GM19351 (cell line): Measurements from ENCODE around the gene TDRD7.

Experiments
- ATAC-seq: cut with Tn5 transposase; IDR thresholded peaks from one replicate; pipeline ENCODE4 v1.9.1; 2021; ENCODE audit warnings: mild to moderate bottlenecking, moderate library complexity; ENCODE audit not compliant: unreplicated experiment

TDRD7 gene

GRCh38 chr9:97502984-97503861 is 91.3 kb downstream of the TDRD7 start:
- no peak for ATAC-seq

- ATAC-seq = no peak
Measured at GRCh38 chr9:97503862-97504210, 91.9 kb downstream of the TDRD7 start.

- no peak for ATAC-seq
Measured at GRCh38 chr9:97504381-97505216, 92.7 kb downstream of the TDRD7 start.

- no peak for ATAC-seq
Measured at GRCh38 chr9:97505845-97506244, 93.9 kb downstream of the TDRD7 start.

GRCh38 chr9:97506306-97506705 is 94.4 kb downstream of the TDRD7 start:
- ATAC-seq = no peak

GRCh38 chr9:97506787-97507186 is 94.9 kb downstream of the TDRD7 start:
- ATAC-seq = no peak

- ATAC-seq = no peak
Measured at GRCh38 chr9:97507428-97507984, 95.6 kb downstream of the TDRD7 start.

- no peak for ATAC-seq
Measured at GRCh38 chr9:97508852-97509251, 97.0 kb downstream of the TDRD7 start.

GRCh38 chr9:97510797-97511654 is 99.1 kb downstream of the TDRD7 start:
- peak; percentile 73 for ATAC-seq

GRCh38 chr9:97511655-97512427 is 99.9 kb downstream of the TDRD7 start:
- ATAC-seq = peak; percentile 5

- no peak for ATAC-seq
Measured at GRCh38 chr9:97512966-97513560, 101.2 kb downstream of the TDRD7 start.

GRCh38 chr9:97514531-97514930 is 102.6 kb downstream of the TDRD7 start:
- ATAC-seq = no peak

- no peak for ATAC-seq
Measured at GRCh38 chr9:97515662-97516061, 103.8 kb downstream of the TDRD7 start.

- ATAC-seq = no peak
Measured at GRCh38 chr9:97516111-97516510, 104.2 kb downstream of the TDRD7 start.

- ATAC-seq = no peak
Measured at GRCh38 chr9:97517331-97518089, 105.6 kb downstream of the TDRD7 start.

GRCh38 chr9:97518166-97518908 is 106.4 kb downstream of the TDRD7 start:
- ATAC-seq = no peak

- ATAC-seq = no peak
Measured at GRCh38 chr9:97518909-97519307, 107.0 kb downstream of the TDRD7 start.

- ATAC-seq = no peak
Measured at GRCh38 chr9:97519441-97519970, 107.6 kb downstream of the TDRD7 start.
